ENCODE results near the gene RIMS4. TPM values are rescaled to one million over a fixed set of nuclear protein-coding genes. Genes with fewer than 3 reads are reported as not detected.

RIMS4 gene
- total and polyA plus RNA-seq, 2 donors (not counting 1 experiment from before 2014, with no cell fraction given) = not detected

DNA sequence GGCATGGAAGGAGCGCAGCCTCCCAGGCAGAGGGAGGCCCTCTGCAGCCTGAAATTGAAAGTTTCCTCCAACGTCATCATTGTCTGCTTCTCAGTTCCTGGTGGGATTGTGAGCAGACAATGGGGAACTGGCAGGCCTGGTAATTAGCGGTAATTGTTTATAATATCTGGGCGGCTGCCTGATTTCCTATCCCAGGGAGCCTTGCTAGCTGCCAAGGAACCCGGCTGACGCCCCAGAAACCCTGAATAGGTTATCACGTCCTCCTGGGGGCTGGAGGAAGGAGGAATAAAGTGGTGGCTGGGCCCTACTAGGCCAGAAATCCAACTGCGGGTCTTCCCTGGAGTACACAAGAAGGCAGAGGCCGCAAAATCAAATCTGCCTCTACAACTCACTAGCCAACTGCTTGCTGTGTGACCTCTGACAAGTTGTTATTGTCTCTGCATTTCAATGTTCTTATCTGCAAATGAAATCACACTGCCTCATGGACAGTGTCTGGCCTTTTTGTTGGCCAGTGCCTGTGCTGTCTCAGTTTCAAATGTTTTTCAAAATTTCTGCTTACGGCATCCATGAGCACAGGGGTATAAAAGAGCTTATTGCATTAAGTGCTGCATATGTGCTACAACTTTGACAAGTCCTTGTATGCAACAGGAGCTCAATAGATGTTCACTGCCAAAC lies 47.7 kb downstream of the RIMS4 start:
- WGBS (ENCODE audit: insufficient coverage) = 88% methylated on average over 8 of the region's 10 CpGs
- H3K4me3 Mint-ChIP-seq = no peak overlapping the region
- peaks cover 29% of the 10 kb centered on the region for H3K27me3 Mint-ChIP-seq
- Histone ChIP-seq H3K79me2 (ENCODE audit: control insufficient read depth, insufficient read depth, low read length) (no peaks in the 10 kb centered on the region), H3K27me3 (replicated peaks in 1 of 4; ENCODE audit: control extremely low read depth in 1 of 4, control insufficient read depth in 3 of 4, insufficient read depth in 4 of 4, low read length in 3 of 4) (peaks cover 0 to 13% (median 3%) of the 10 kb centered on the region in 4 experiments), H2AFZ (ENCODE audit: insufficient read depth, low read depth, low read length, poor library complexity, severe bottlenecking) (no peak overlapping the region), H3K9ac (ENCODE audit: low read length) (no peak overlapping the region), H3K4me2 (replicated peaks; ENCODE audit: low read depth, low read length, poor library complexity, severe bottlenecking) (no peak overlapping the region), H3K27ac (ENCODE audit: low read length in 2 of 2) (no peak overlapping the region), H3K4me3 (ENCODE audit: control extremely low read depth in 1 of 5, extremely low read depth in 1 of 5, insufficient read depth in 1 of 5, low read depth in 2 of 5, low read length in 4 of 5) (no peak overlapping the region), H4K20me1 (ENCODE audit: control insufficient read depth, insufficient read depth, low read length, poor library complexity, severe bottlenecking) (no peaks in the 10 kb centered on the region), H3K36me3 (replicated peaks in 1 of 2; ENCODE audit: control extremely low read depth in 1 of 2, control insufficient read depth in 1 of 2, extremely low read depth in 1 of 2, insufficient read depth in 2 of 2, low read length in 1 of 2) (no peaks in the 10 kb centered on the region), H3K9me3 (ENCODE audit: control extremely low read depth in 1 of 3, control insufficient read depth in 2 of 3, insufficient read depth in 1 of 3, low read length in 2 of 3) (no peaks in the 10 kb centered on the region), H3K4me1 (ENCODE audit: control insufficient read depth in 2 of 2, insufficient read depth in 2 of 2, low read length in 2 of 2) (no peaks in the 10 kb centered on the region)
- no peaks in the 10 kb centered on the region for H3K4me1 Mint-ChIP-seq
- TF ChIP-seq, protein P1, sequence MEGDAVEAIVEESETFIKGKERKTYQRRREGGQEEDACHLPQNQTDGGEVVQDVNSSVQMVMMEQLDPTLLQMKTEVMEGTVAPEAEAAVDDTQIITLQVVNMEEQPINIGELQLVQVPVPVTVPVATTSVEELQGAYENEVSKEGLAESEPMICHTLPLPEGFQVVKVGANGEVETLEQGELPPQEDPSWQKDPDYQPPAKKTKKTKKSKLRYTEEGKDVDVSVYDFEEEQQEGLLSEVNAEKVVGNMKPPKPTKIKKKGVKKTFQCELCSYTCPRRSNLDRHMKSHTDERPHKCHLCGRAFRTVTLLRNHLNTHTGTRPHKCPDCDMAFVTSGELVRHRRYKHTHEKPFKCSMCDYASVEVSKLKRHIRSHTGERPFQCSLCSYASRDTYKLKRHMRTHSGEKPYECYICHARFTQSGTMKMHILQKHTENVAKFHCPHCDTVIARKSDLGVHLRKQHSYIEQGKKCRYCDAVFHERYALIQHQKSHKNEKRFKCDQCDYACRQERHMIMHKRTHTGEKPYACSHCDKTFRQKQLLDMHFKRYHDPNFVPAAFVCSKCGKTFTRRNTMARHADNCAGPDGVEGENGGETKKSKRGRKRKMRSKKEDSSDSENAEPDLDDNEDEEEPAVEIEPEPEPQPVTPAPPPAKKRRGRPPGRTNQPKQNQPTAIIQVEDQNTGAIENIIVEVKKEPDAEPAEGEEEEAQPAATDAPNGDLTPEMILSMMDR (IDR thresholded peaks at IDR 0.05) = no peak
- no peak for TF ChIP-seq EZH2 (IDR thresholded peaks at IDR 0.05; ENCODE audit: borderline replicate concordance, insufficient read depth, low read depth, low read length, poor library complexity, severe bottlenecking)
- H3K9me3 Mint-ChIP-seq (ENCODE audit: insufficient read depth) = no peaks in the 10 kb centered on the region
- POLR2A ChIA-PET = no interaction called here
- no peak overlapping the region for H3K27ac Mint-ChIP-seq
- CTCF ChIA-PET = interaction anchor here (0.6 kb wide), 1 partner anchor 77 kb away, joined by 3 read pairs; no protein-coding TSS in a partner anchor
- ATAC-seq (ENCODE audit: low read depth) = no peak
- no peak for DNase-seq
- intact Hi-C loops (cut with micrococcal nuclease) = no loop called here

DNA sequence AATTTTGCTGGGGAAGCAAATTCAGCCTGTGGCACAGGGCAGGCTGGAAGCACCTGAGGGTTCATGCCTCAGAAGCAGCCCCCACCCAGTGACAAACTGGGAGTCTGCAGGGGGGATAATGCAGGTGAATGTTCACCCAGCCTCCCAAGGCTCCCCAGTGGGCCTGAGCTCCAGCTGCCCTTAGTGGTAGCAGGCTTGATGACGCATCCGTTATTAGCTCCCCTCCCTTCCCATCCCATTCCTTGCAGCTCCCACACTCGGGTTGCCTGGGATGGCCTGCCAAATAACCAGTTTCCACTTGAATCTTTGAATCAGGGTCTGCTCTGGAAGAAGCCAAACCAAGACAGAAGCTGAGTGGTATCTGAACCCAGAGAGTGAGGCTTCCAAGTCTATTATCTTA lies 48.9 kb downstream of the RIMS4 start:
- ATAC-seq (ENCODE audit: low read depth) = no peak
- H3K27me3 Mint-ChIP-seq = peaks cover 28% of the 10 kb centered on the region
- H3K4me3 Mint-ChIP-seq = no peak overlapping the region
- intact Hi-C loops (cut with micrococcal nuclease) = no loop called here
- H3K27ac ChIP-seq (ENCODE audit: low read length in 2 of 2) = no peak overlapping the region
- WGBS (ENCODE audit: insufficient coverage) = 89% methylated on average over 3 of the region's 3 CpGs
- POLR2A ChIA-PET = no interaction called here
- no peaks in the 10 kb centered on the region for H3K36me3 ChIP-seq (replicated peaks in 1 of 2; ENCODE audit: control extremely low read depth in 1 of 2, control insufficient read depth in 1 of 2, extremely low read depth in 1 of 2, insufficient read depth in 2 of 2, low read length in 1 of 2)
- no peak overlapping the region for H2AFZ ChIP-seq (ENCODE audit: insufficient read depth, low read depth, low read length, poor library complexity, severe bottlenecking)
- no peak overlapping the region for H3K4me3 ChIP-seq (ENCODE audit: control extremely low read depth in 1 of 5, extremely low read depth in 1 of 5, insufficient read depth in 1 of 5, low read depth in 2 of 5, low read length in 4 of 5)
- H3K4me1 ChIP-seq (ENCODE audit: control insufficient read depth in 2 of 2, insufficient read depth in 2 of 2, low read length in 2 of 2) = no peaks in the 10 kb centered on the region
- no peaks in the 10 kb centered on the region for H3K9me3 ChIP-seq (ENCODE audit: control extremely low read depth in 1 of 3, control insufficient read depth in 2 of 3, insufficient read depth in 1 of 3, low read length in 2 of 3)
- H3K27me3 ChIP-seq (replicated peaks in 1 of 4; ENCODE audit: control extremely low read depth in 1 of 4, control insufficient read depth in 3 of 4, insufficient read depth in 4 of 4, low read length in 3 of 4) = peaks cover 0 to 15% (median 3%) of the 10 kb centered on the region in 4 experiments
- DNase-seq = no peak
- H3K79me2 ChIP-seq (ENCODE audit: control insufficient read depth, insufficient read depth, low read length) = no peaks in the 10 kb centered on the region
- H3K4me1 Mint-ChIP-seq = no peaks in the 10 kb centered on the region
- H3K9ac ChIP-seq (ENCODE audit: low read length) = no peak overlapping the region
- no peak overlapping the region for H3K27ac Mint-ChIP-seq
- CTCF ChIA-PET = interaction anchor here (3.3 kb wide), 1 partner anchor 14 kb away, joined by 13 read pairs; no protein-coding TSS in a partner anchor
- no peaks in the 10 kb centered on the region for H4K20me1 ChIP-seq (ENCODE audit: control insufficient read depth, insufficient read depth, low read length, poor library complexity, severe bottlenecking)
- H3K9me3 Mint-ChIP-seq (ENCODE audit: insufficient read depth) = no peaks in the 10 kb centered on the region
- TF ChIP-seq, protein P1 (IDR thresholded peaks at IDR 0.05) = no peak
- no peak for TF ChIP-seq EZH2 (IDR thresholded peaks at IDR 0.05; ENCODE audit: borderline replicate concordance, insufficient read depth, low read depth, low read length, poor library complexity, severe bottlenecking)
- H3K4me2 ChIP-seq (replicated peaks; ENCODE audit: low read depth, low read length, poor library complexity, severe bottlenecking) = no peak overlapping the region

Measured in B cell (primary cell).